WERI-Rb-1 (cell line): ENCODE results near the gene ATF4.

Source experiments
- DNase-seq: peaks from one replicate; pipeline ENCODE4 v3.0.0-alpha.2; 2020
- H3K27ac ChIP-seq: fragments of 250-450 bp; sonication (Bioruptor Pico); 2 replicates; pipeline ENCODE4 v1.5.1; 2020; ENCODE audit warnings: mild to moderate bottlenecking, moderate library complexity
- H3K27me3 ChIP-seq: fragments of 250-450 bp; sonication (Bioruptor Pico); 2 replicates; pipeline ENCODE4 v1.5.1; 2021; ENCODE audit warnings: mild to moderate bottlenecking, low read depth, moderate library complexity; ENCODE audit not compliant: insufficient read depth, severe bottlenecking
- H3K36me3 ChIP-seq: fragments of 250-450 bp; sonication (Bioruptor Pico); 2 replicates; pipeline ENCODE4 v1.5.1; 2020; ENCODE audit warnings: mild to moderate bottlenecking, moderate library complexity
- H3K4me3 ChIP-seq: 2 replicates; pipeline ENCODE4 v1.5.1; 2011; ENCODE audit warnings: low read depth, mild to moderate bottlenecking, control low read depth, low read length
- H3K9me3 ChIP-seq: fragments of 250-450 bp; sonication (Bioruptor Pico); 2 replicates; pipeline ENCODE4 v1.5.1; 2021; ENCODE audit warnings: mild to moderate bottlenecking, moderate library complexity; ENCODE audit not compliant: severe bottlenecking
- CTCF ChIP-seq: IDR thresholded peaks from 2 replicates; pipeline ENCODE4 v1.5.1; 2011; ENCODE audit warnings: low read depth, mild to moderate bottlenecking, control low read depth, inconsistent platforms, low read length

Gene ATF4

GRCh38 chr22:39530692-39531331 lies 10.4 kb downstream of the ATF4 start:
- H3K9me3 ChIP-seq: no peaks in the 10 kb centered on the region
- no peak overlapping the region for H3K4me3 ChIP-seq
- H3K27me3 ChIP-seq: no peaks in the 10 kb centered on the region
- peak; percentile 38 for TF ChIP-seq CTCF
- H3K27ac ChIP-seq: peak overlapping the region; percentile 24; the same call in 1 of the 2 replicates
- peak; percentile 77 for DNase-seq
- H3K36me3 ChIP-seq: peaks cover 34% of the 10 kb centered on the region

- H3K27ac ChIP-seq: peak within 1 kb of the TSS; percentile 87
Observed at GRCh38 chr22:39532215-39533073, 12.1 kb downstream of the ATF4 start, which contains the start of gene RPS19BP1. Gene RPS19BP1, minus strand, starts transcription at chr22:39532748. Its CDS starts 10 bp downstream, at chr22:39532738.

GRCh38 chr22:39534092-39534506 lies 13.7 kb downstream of the ATF4 start:
- no peak overlapping the region for H3K4me3 ChIP-seq
- H3K9me3 ChIP-seq: no peaks in the 10 kb centered on the region
- H3K36me3 ChIP-seq: peaks cover 22% of the 10 kb centered on the region
- DNase-seq: no peak
- no peaks in the 10 kb centered on the region for H3K27me3 ChIP-seq
- no peak overlapping the region for H3K27ac ChIP-seq
- TF ChIP-seq CTCF: 0 out of 2 replicates have a peak, but pooled peaks have one; percentile 3

More at GRCh38 chr22:39532215-39533073, 12.1 kb downstream of the ATF4 start, which contains the start of gene RPS19BP1:
- H3K4me3 ChIP-seq: peak within 1 kb of the TSS; percentile 91
- H3K9me3 ChIP-seq: no peaks in the 10 kb centered on the region
- peaks cover 34% of the 10 kb centered on the region for H3K36me3 ChIP-seq
- no peak for TF ChIP-seq CTCF
- no peaks in the 10 kb centered on the region for H3K27me3 ChIP-seq
- peak; percentile 99 for DNase-seq

GRCh38 chr22:39534591-39535356 lies 14.4 kb downstream of the ATF4 start:
- H3K27me3 ChIP-seq: no peaks in the 10 kb centered on the region
- H3K9me3 ChIP-seq: no peaks in the 10 kb centered on the region
- peak; percentile 88 for DNase-seq
- peak overlapping the region; percentile 28 for H3K27ac ChIP-seq
- H3K4me3 ChIP-seq: peak overlapping the region; percentile 50
- peak; percentile 88 for TF ChIP-seq CTCF
- H3K36me3 ChIP-seq: peaks cover 15% of the 10 kb centered on the region

- DNase-seq: peak; percentile 81
- no peaks in the 10 kb centered on the region for H3K27me3 ChIP-seq
- H3K9me3 ChIP-seq: no peaks in the 10 kb centered on the region
- peak overlapping the region; percentile 41 for H3K27ac ChIP-seq
- peaks cover 9% of the 10 kb centered on the region for H3K36me3 ChIP-seq
- peak overlapping the region; percentile 50 for H3K4me3 ChIP-seq
- TF ChIP-seq CTCF: peak; percentile 28; the same call in 1 of the 2 replicates
Observed at GRCh38 chr22:39535357-39535725, 15.0 kb downstream of the ATF4 start.
